Neural progenitor cell (in vitro differentiated cells): Measurements from ENCODE around the gene RBM27.

Experiments used
- CTCF ChIP-seq: fragments of 200-600 bp; sonication (generic); IDR thresholded peaks from 2 replicates; pipeline ENCODE4 v1.5.1; 2017; ENCODE audit warnings: antibody characterized with exemption, mild to moderate bottlenecking
- EZH2 ChIP-seq: fragments of 200-600 bp; sonication (generic); IDR thresholded peaks from 2 replicates; pipeline ENCODE4 v1.6.1; 2017; ENCODE audit warnings: antibody characterized with exemption, mild to moderate bottlenecking, moderate library complexity

- TF ChIP-seq CTCF (no peak), EZH2 (no peak)
These were observed 6.9 kb upstream of the RBM27 start for GRCh38 chr5:146196459-146197048.
